Caco-2 (cell line): ENCODE results near the gene PALLD. TPM values are rescaled to one million over a fixed set of nuclear protein-coding genes. Genes with fewer than 3 reads are reported as not detected.

Experiments used
- BruUV-seq: library from RNA; stranded (reverse); fragments of 400-500 nt; replicated peaks from 2 replicates; lab custom pipeline; 2021; lab: Mats Ljungman, UMichigan
- CTCF ChIA-PET: fragments of 300-600 bp; sonication (Branson Sonifier 250); formaldehyde crosslinking; loops from one replicate; lab custom pipeline; 2022; ENCODE audit warnings: antibody characterized with exemption; lab: Charles Lee
- POLR2A ChIA-PET: fragments of 300-600 bp; sonication (Branson Sonifier 250); formaldehyde crosslinking; loops from one replicate; lab custom pipeline; 2022; ENCODE audit warnings: antibody characterized with exemption; lab: Charles Lee
- DNase-seq, 2 experiments: peaks; one replicate each; pipeline versions ENCODE4 v3.0.0 to v3.0.0-alpha.2; 2020 to 2022
- H3K27me3 ChIP-seq: replicated peaks from 2 replicates; pipeline ENCODE4 v1.6.0; 2011; ENCODE audit warnings: low read length; ENCODE audit not compliant: control insufficient read depth, insufficient read depth
- H3K36me3 ChIP-seq: 2 replicates; pipeline ENCODE4 v1.5.1; 2011; ENCODE audit warnings: low read length; ENCODE audit not compliant: control insufficient read depth, insufficient read depth
- H3K4me1 ChIP-seq: fragments of 250-450 bp; sonication (Bioruptor Pico); 2 replicates; pipeline ENCODE4 v1.5.1; 2020; ENCODE audit warnings: mild to moderate bottlenecking
- H3K4me3 ChIP-seq: 2 replicates; pipeline ENCODE4 v1.5.1; 2011; ENCODE audit warnings: low read depth, mild to moderate bottlenecking, control low read depth, low read length
- H3K9me3 ChIP-seq: fragments of 250-450 bp; sonication (Bioruptor Pico); 2 replicates; pipeline ENCODE4 v1.5.1; 2020; ENCODE audit warnings: mild to moderate bottlenecking, moderate library complexity
- H3K27ac Mint-ChIP-seq: one replicate; pipeline ENCODE4 v1.8.0; 2022; ENCODE audit warnings: mixed read lengths; ENCODE audit not compliant: unreplicated experiment
- H3K27me3 Mint-ChIP-seq: one replicate; pipeline ENCODE4 v1.8.0; 2022; ENCODE audit warnings: mixed read lengths; ENCODE audit not compliant: insufficient read depth, unreplicated experiment
- H3K36me3 Mint-ChIP-seq: one replicate; pipeline ENCODE4 v1.8.0; 2022; ENCODE audit warnings: mild to moderate bottlenecking, mixed read lengths; ENCODE audit not compliant: insufficient read depth, unreplicated experiment
- H3K4me1 Mint-ChIP-seq: one replicate; pipeline ENCODE4 v1.8.0; 2022; ENCODE audit warnings: low read depth, mixed read lengths; ENCODE audit not compliant: unreplicated experiment
- H3K4me3 Mint-ChIP-seq: one replicate; pipeline ENCODE4 v1.8.0; 2022; ENCODE audit warnings: mild to moderate bottlenecking, moderate library complexity, mixed read lengths; ENCODE audit not compliant: unreplicated experiment
- H3K9me3 Mint-ChIP-seq: one replicate; pipeline ENCODE4 v1.8.0; 2022; ENCODE audit warnings: mixed read lengths; ENCODE audit not compliant: unreplicated experiment
- intact Hi-C: fragments of 100-400 bp; cut with micrococcal nuclease; formaldehyde crosslinking; loops from one replicate; pipeline ENCODE4 v1.10.0; 2022; ENCODE audit not compliant: unreplicated experiment
- total RNA-seq: library from RNA; stranded (reverse); gene quantifications from 2 replicates; pipeline ENCODE4 v1.2.3, GENCODE V29; 2022
- TF ChIP-seq, protein P1 (sequence below), 2 experiments: fragments of 200-600 bp in 1 of 2; IDR thresholded peaks; 1 replicate in 1 of 2; 2 replicates in 1 of 2; pipeline versions ENCODE4 v1.5.1 to v1.8.0; 2011 to 2022; ENCODE audit warnings: antibody characterized with exemption in 1 of 2, control low read depth in 1 of 2, inconsistent platforms in 1 of 2, low read depth in 1 of 2, low read length in 1 of 2, mild to moderate bottlenecking in 1 of 2, moderate library complexity in 1 of 2; ENCODE audit not compliant: insufficient read depth in 1 of 2, severe bottlenecking in 1 of 2, unreplicated experiment in 1 of 2

The PALLD gene
- total RNA-seq, 1 experiment from 2014 or later: 12.3 TPM

GRCh38 chr4:168876106-168876505, 379.3 kb downstream of the PALLD start:
- TF ChIP-seq, protein P1, sequence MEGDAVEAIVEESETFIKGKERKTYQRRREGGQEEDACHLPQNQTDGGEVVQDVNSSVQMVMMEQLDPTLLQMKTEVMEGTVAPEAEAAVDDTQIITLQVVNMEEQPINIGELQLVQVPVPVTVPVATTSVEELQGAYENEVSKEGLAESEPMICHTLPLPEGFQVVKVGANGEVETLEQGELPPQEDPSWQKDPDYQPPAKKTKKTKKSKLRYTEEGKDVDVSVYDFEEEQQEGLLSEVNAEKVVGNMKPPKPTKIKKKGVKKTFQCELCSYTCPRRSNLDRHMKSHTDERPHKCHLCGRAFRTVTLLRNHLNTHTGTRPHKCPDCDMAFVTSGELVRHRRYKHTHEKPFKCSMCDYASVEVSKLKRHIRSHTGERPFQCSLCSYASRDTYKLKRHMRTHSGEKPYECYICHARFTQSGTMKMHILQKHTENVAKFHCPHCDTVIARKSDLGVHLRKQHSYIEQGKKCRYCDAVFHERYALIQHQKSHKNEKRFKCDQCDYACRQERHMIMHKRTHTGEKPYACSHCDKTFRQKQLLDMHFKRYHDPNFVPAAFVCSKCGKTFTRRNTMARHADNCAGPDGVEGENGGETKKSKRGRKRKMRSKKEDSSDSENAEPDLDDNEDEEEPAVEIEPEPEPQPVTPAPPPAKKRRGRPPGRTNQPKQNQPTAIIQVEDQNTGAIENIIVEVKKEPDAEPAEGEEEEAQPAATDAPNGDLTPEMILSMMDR (IDR thresholded peaks at IDR 0.05; ENCODE audit: insufficient read depth in 1 of 2, low read depth in 1 of 2, low read length in 1 of 2, severe bottlenecking in 1 of 2, unreplicated experiment in 1 of 2): no peak
- no TSS peak for BruUV-seq
- Mint-ChIP-seq H3K4me1 (peaks cover 7% of the 10 kb centered on the region), H3K9me3 (no peaks in the 10 kb centered on the region), H3K27me3 (no peaks in the 10 kb centered on the region), H3K4me3 (no peak overlapping the region), H3K36me3 (peaks cover 11% of the 10 kb centered on the region), H3K27ac (no peak overlapping the region)
- no peaks in the 10 kb centered on the region for H3K9me3 ChIP-seq
- ChIA-PET POLR2A (no interaction called here), CTCF (no interaction called here)
- H3K4me3 ChIP-seq: no peak overlapping the region
- no peaks in the 10 kb centered on the region for H3K36me3 ChIP-seq
- no peaks in the 10 kb centered on the region for H3K27me3 ChIP-seq
- no peak for DNase-seq
- peaks cover 13% of the 10 kb centered on the region for H3K4me1 ChIP-seq
- intact Hi-C loops: no loop called here

DNA sequence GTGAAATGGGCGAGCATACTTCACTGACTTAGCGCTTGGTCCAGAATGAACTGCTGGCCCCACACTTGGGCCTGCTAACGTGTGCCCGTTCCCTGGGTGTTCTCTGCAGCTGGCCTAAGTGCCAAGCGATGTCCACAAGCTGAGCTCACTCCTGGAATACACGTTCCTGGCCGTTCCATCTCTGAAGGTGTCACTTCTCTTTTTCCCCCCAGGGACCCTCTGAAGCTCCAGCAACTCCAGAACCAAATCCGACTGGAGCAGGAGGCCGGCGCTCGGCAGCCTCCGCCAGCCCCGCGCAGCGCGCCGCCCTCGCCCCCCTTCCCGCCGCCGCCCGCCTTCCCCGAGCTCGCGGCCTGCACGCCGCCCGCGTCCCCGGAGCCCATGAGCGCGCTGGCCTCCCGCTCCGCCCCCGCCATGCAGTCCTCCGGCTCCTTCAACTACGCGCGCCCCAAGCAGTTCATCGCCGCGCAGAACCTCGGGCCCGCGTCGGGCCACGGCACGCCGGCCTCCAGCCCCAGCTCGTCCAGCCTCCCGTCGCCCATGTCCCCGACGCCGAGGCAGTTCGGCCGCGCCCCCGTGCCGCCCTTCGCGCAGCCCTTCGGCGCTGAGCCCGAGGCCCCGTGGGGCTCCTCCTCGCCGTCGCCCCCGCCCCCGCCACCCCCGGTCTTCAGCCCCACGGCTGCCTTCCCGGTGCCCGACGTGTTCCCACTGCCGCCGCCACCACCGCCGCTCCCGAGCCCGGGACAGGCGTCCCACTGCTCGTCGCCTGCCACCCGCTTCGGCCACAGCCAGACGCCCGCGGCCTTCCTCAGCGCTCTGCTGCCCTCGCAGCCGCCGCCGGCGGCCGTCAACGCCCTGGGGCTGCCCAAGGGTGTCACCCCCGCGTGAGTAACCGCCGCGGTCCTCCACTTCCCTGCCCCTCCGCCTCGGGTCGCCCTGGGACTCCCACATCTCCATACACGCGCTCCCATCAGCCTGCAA, 380.9 kb downstream of the PALLD start:
- TF ChIP-seq, protein P1 (IDR thresholded peaks at IDR 0.05; ENCODE audit: insufficient read depth in 1 of 2, low read depth in 1 of 2, low read length in 1 of 2, severe bottlenecking in 1 of 2, unreplicated experiment in 1 of 2): no peak
- DNase-seq: no peak
- Mint-ChIP-seq H3K9me3 (no peaks in the 10 kb centered on the region), H3K4me3 (no peak overlapping the region), H3K27me3 (no peaks in the 10 kb centered on the region), H3K4me1 (peaks cover 9% of the 10 kb centered on the region), H3K27ac (no peak overlapping the region), H3K36me3 (peaks cover 12% of the 10 kb centered on the region)
- Histone ChIP-seq H3K36me3 (no peaks in the 10 kb centered on the region), H3K9me3 (no peaks in the 10 kb centered on the region), H3K4me1 (peaks cover 21% of the 10 kb centered on the region), H3K27me3 (no peaks in the 10 kb centered on the region), H3K4me3 (no peak overlapping the region)
- intact Hi-C loops: no loop called here
- POLR2A ChIA-PET: no interaction called here
- CTCF ChIA-PET: no interaction called here
- BruUV-seq: no TSS peak

DNA sequence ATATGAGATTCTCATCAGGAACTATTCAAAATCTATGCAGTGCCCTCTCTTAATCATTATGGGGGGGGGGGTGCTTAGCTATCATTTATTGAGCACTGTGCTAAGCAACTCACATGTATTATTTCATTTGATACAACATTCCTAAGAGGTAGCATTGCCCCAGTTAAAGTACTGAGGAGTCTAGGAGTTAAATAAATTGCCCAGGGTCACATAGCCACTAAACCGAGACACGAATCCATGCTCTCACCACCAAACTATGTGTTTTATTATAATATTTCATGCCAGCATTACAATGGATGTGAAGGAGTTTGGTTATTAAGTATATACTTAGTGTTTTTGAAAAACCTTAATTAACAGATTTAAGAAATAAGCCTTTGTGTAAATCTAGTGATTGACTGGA, 381.8 kb downstream of the PALLD start:
- CTCF ChIA-PET: no interaction called here
- H3K27ac Mint-ChIP-seq: no peak overlapping the region
- no peak overlapping the region for H3K4me3 Mint-ChIP-seq
- POLR2A ChIA-PET: no interaction called here
- H3K36me3 Mint-ChIP-seq: peaks cover 12% of the 10 kb centered on the region
- no peaks in the 10 kb centered on the region for H3K9me3 ChIP-seq
- no peaks in the 10 kb centered on the region for H3K9me3 Mint-ChIP-seq
- intact Hi-C loops: no loop called here
- H3K4me1 Mint-ChIP-seq: peaks cover 9% of the 10 kb centered on the region
- H3K36me3 ChIP-seq: no peaks in the 10 kb centered on the region
- H3K4me3 ChIP-seq: no peak overlapping the region
- peaks cover 21% of the 10 kb centered on the region for H3K4me1 ChIP-seq
- no TSS peak for BruUV-seq
- no peaks in the 10 kb centered on the region for H3K27me3 ChIP-seq
- TF ChIP-seq, protein P1 (IDR thresholded peaks at IDR 0.05; ENCODE audit: insufficient read depth in 1 of 2, low read depth in 1 of 2, low read length in 1 of 2, severe bottlenecking in 1 of 2, unreplicated experiment in 1 of 2): no peak
- DNase-seq: no peak
- no peaks in the 10 kb centered on the region for H3K27me3 Mint-ChIP-seq
